Activated T-helper 1 cell treated with anti-CD3 and anti-CD28 coated beads, Interleukin-12 subunit alpha, Interleukin-12 subunit beta, Interleukin-2, Interleukin-4 antibody, amounts not matched to agents 30 ng/mL and 10 ng/mL and 1 ng/mL, durations not matched to agents 14 hours and 24 hours and 36 hours (primary cell): ENCODE measurements around the gene MTFR1L. TPM values are rescaled to one million over a fixed set of nuclear protein-coding genes. Genes with fewer than 3 reads are reported as not detected.
"Not testable (repeated sequence)": the region's sequence is repeated elsewhere in the genome, so short reads cannot be mapped to it uniquely, and the experiment has no call there.

Experiments
- DNase-seq: peaks from one replicate; pipeline ENCODE4 v3.0.0; 2021; ENCODE audit warnings: low spot score
- H3K27ac Mint-ChIP-seq: one replicate; pipeline ENCODE4 v1.8.0; 2021; ENCODE audit warnings: mild to moderate bottlenecking, mixed read lengths
- H3K27me3 Mint-ChIP-seq: one replicate; pipeline ENCODE4 v1.8.0; 2022; ENCODE audit warnings: mild to moderate bottlenecking, moderate library complexity, mixed read lengths; ENCODE audit not compliant: insufficient read depth
- H3K36me3 Mint-ChIP-seq: one replicate; pipeline ENCODE4 v1.8.0; 2021; ENCODE audit warnings: low read depth, mixed read lengths
- H3K4me1 Mint-ChIP-seq: one replicate; pipeline ENCODE4 v1.8.0; 2021; ENCODE audit warnings: low read depth, mixed read lengths
- H3K4me3 Mint-ChIP-seq: one replicate; pipeline ENCODE4 v1.8.0; 2021; ENCODE audit warnings: mild to moderate bottlenecking, moderate library complexity, mixed read lengths
- H3K9me3 Mint-ChIP-seq: one replicate; pipeline ENCODE4 v1.8.0; 2021; ENCODE audit warnings: mixed read lengths
- intact Hi-C: fragments of 100-400 bp; cut with micrococcal nuclease; formaldehyde crosslinking; loops from one replicate; pipeline ENCODE4 v1.15.1; 2024
- total RNA-seq: library from RNA; stranded (reverse); gene quantifications from 2 replicates; pipeline ENCODE4 v1.2.3, GENCODE V29; 2022

Gene MTFR1L
- total RNA-seq, 1 donor from 2014 or later, result 29.3 TPM

GRCh38 chr1:25828491-25828890, 8.7 kb downstream of the MTFR1L start:
- peaks cover 41% of the 10 kb centered on the region for H3K36me3 Mint-ChIP-seq
- no peaks in the 10 kb centered on the region for H3K27me3 Mint-ChIP-seq
- H3K27ac Mint-ChIP-seq, result no peak overlapping the region
- no peak overlapping the region for H3K4me3 Mint-ChIP-seq
- no peaks in the 10 kb centered on the region for H3K9me3 Mint-ChIP-seq
- intact Hi-C loops, result no loop called here
- DNase-seq, result no peak
- H3K4me1 Mint-ChIP-seq, result no peaks in the 10 kb centered on the region

GRCh38 chr1:25829046-25829445, 9.3 kb downstream of the MTFR1L start:
- no peak overlapping the region for H3K27ac Mint-ChIP-seq
- DNase-seq, result no peak
- peaks cover 45% of the 10 kb centered on the region for H3K36me3 Mint-ChIP-seq
- no peaks in the 10 kb centered on the region for H3K4me1 Mint-ChIP-seq
- H3K4me3 Mint-ChIP-seq, result no peak overlapping the region
- H3K9me3 Mint-ChIP-seq, result no peaks in the 10 kb centered on the region
- intact Hi-C loops, result no loop called here
- no peaks in the 10 kb centered on the region for H3K27me3 Mint-ChIP-seq

DNA sequence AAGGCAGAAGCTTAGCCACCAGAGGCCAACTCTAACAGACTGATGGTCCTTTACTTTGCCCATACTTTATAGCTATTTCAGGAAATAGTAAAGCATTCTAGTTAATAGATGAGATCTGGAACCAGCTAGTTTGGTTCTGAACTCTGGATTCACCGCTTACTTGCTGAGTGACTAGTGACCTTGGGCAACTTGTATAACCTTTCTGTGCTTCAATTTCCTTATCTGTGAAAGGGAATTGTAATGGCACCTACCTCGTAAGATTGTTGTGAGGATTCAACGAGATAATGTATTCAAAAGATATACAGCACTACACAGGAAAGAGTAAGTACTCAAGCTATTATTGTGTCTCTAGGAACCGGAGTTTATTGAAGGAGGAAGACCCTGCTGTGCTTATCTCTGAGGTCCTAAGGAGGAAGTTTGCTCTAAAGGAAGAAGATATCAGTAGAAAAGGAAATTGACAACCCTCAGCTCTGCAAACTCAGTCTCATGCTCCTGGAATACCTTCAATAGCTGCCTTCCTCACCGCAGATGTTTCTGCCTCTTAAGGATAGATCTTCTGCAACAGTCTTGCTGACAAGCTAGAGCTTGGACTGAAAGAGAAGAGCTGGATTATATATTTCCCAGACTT, 11.9 kb downstream of the MTFR1L start:
- DNase-seq, result no peak
- H3K4me3 Mint-ChIP-seq, result no peak overlapping the region
- no peaks in the 10 kb centered on the region for H3K9me3 Mint-ChIP-seq
- intact Hi-C loops, result no loop called here
- H3K36me3 Mint-ChIP-seq, result peaks cover 45% of the 10 kb centered on the region
- H3K27ac Mint-ChIP-seq, result no peak overlapping the region
- no peaks in the 10 kb centered on the region for H3K4me1 Mint-ChIP-seq
- no peaks in the 10 kb centered on the region for H3K27me3 Mint-ChIP-seq

DNA sequence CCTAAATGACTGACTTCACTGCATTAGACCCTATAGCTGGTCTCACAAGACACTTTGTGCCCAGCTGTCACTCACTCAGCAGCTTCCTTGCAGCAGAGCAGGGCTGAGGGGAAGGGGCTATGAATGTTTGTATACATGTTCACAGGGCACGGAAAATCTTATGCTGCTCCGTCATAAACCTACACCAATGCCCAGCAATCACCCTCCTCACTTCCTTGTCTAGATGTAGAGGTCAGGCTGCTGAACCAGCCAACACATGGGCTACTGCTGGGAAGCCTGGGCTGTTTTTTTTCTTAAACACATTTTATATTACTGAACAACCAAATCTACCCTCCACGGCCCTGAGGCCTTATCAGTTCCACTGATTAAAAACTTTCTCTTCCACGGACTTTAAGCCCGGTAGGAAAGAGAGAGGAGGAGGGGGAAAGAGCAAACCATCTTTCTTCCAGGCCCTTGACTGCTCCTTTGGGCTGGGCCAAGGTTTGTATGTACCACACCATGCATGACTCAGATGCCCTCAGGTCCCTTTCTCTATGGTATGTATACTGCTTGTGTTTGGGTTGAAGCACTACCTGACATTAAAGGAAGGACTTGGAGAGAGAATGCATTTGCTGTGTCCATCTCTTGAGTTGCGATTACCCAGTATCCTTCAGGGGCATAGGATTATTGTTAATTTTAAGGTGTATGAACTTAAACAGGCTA, 12.7 kb downstream of the MTFR1L start:
- H3K27me3 Mint-ChIP-seq, result no peaks in the 10 kb centered on the region
- no peaks in the 10 kb centered on the region for H3K4me1 Mint-ChIP-seq
- no peak overlapping the region for H3K4me3 Mint-ChIP-seq
- no peak overlapping the region for H3K27ac Mint-ChIP-seq
- DNase-seq, result no peak
- H3K36me3 Mint-ChIP-seq, result peaks cover 44% of the 10 kb centered on the region
- H3K9me3 Mint-ChIP-seq, result no peaks in the 10 kb centered on the region
- intact Hi-C loops, result no loop called here

- no peak for DNase-seq
- Mint-ChIP-seq H3K27me3 (no peaks in the 10 kb centered on the region), H3K4me1 (no peaks in the 10 kb centered on the region), H3K36me3 (peaks cover 40% of the 10 kb centered on the region), H3K4me3 (no peak overlapping the region), H3K9me3 (no peaks in the 10 kb centered on the region), H3K27ac (no peak overlapping the region)
- intact Hi-C loops, result no loop called here
Observed at GRCh38 chr1:25833158-25833557, 13.4 kb downstream of the MTFR1L start.

DNA sequence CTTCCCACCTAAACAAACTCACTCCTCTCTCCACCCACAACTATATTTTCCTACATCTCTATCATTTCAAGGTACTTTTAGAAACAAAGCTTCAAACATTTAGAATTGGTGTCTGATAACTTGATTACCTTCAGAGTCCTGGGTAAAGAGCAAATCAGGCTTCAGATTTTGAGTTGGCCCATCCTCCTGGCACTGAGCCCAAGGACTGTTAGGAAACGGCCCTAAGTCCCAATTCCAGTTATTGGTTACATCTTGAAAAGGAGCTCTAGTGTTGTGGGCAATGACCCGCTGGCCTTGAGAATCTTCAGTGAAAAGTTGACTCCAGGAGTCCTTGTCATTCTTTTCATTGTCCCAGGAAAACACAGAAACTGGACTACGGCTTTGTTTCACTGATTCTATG, 15.1 kb downstream of the MTFR1L start:
- no peaks in the 10 kb centered on the region for H3K27me3 Mint-ChIP-seq
- no peak for DNase-seq
- peaks cover 30% of the 10 kb centered on the region for H3K36me3 Mint-ChIP-seq
- H3K27ac Mint-ChIP-seq, result no peak overlapping the region
- no peaks in the 10 kb centered on the region for H3K4me1 Mint-ChIP-seq
- H3K9me3 Mint-ChIP-seq, result no peaks in the 10 kb centered on the region
- no peak overlapping the region for H3K4me3 Mint-ChIP-seq
- intact Hi-C loops, result no loop called here

DNA sequence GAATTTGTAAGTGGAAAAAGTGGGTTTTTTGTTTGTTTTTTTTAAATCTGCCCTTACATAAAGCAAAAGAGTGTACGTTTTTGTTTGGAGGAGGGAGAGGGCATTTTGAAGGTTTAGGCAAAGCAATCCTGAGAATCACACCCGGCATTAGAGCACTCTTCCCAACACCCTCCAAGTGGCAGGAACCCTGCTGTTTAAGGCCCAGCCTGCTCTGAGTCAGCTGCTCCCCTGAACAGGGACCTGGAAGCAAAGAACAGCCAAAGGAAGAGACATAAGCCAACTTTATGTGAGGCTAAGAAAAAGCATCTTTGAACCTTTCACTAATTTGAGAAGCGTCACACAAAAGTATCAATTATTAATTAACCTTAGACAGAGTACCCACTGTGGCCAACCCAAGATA, 16.9 kb downstream of the MTFR1L start:
- Mint-ChIP-seq H3K27ac (no peak overlapping the region), H3K27me3 (no peaks in the 10 kb centered on the region), H3K9me3 (no peaks in the 10 kb centered on the region), H3K4me1 (no peaks in the 10 kb centered on the region), H3K36me3 (peaks cover 23% of the 10 kb centered on the region), H3K4me3 (no peak overlapping the region)
- intact Hi-C loops, result no loop called here
- no peak for DNase-seq

GRCh38 chr1:25837262-25837875, 17.6 kb downstream of the MTFR1L start:
- Mint-ChIP-seq H3K4me3 (no peak overlapping the region), H3K4me1 (no peaks in the 10 kb centered on the region), H3K9me3 (no peaks in the 10 kb centered on the region), H3K27me3 (no peaks in the 10 kb centered on the region), H3K36me3 (peaks cover 19% of the 10 kb centered on the region), H3K27ac (no peak overlapping the region)
- intact Hi-C loops, result no loop called here
- no peak for DNase-seq

DNA sequence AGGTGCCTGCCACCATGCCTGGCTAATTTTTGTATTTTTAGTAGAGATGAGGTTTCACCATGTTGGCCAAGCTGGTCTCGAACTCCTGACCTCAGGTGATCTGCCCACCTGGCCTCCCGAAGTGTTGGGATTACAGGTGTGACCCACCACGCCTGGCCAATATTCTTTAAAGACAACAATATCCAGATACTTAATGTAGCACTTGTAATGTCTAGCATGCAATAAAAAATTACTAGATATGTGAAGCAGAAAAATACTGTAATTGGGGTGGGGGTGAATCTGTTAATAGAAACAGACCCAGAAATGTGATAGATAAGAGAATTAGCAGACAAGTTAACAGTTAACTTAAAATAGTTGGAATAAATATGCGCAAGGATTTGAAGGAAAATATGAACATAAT, 20.1 kb downstream of the MTFR1L start:
- H3K4me3 Mint-ChIP-seq, result not testable (repeated sequence)

GRCh38 chr1:25843483-25843882, 23.7 kb downstream of the MTFR1L start:
- Mint-ChIP-seq H3K27ac (no peak overlapping the region), H3K27me3 (no peaks in the 10 kb centered on the region), H3K36me3 (peaks cover 5% of the 10 kb centered on the region), H3K9me3 (no peaks in the 10 kb centered on the region), H3K4me3 (no peak overlapping the region), H3K4me1 (no peaks in the 10 kb centered on the region)
- DNase-seq, result no peak
- intact Hi-C loops, result no loop called here

More for the DNA sequence above, 20.1 kb downstream of the MTFR1L start:
- H3K4me1 Mint-ChIP-seq, DNase-seq, intact Hi-C loops, H3K9me3 Mint-ChIP-seq, H3K27me3 Mint-ChIP-seq, H3K27ac Mint-ChIP-seq: not testable (repeated sequence)
- peaks cover 12% of the 10 kb centered on the region for H3K36me3 Mint-ChIP-seq

DNA sequence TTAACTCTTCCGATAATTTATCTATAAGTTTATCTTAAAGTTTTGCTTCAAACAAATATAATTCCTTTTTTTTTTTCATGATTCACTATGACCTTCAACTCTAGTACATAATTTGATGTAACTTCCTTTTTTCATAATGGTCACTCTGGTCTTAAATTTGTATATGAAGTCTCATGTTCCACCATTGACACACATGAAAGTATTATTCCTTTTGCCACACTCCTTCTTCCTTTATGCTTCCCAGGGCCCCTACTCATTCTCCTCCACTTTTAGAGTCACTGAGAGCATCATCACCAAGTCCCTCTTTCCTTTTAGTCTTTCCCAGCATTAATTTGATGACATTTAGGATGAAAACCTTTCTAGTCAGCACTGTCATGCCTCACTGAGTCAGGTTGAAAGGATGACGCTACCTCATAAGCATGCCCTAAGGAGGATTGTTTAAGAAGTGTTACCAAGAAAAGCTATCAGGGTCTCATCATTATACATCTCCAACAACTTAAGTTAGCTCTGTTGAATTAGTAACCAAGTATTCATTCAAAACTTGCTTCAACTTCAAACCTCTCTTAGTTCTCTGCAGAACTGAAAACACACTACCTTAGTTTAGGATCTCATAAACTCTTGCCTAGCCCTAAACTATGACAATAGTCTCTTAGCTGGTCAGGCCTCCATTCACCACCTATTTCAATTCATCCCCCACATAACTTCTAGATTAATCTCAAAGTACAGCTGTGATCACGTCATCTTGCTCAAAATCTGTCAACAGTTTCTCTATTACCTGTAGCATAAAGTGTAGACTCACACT, 25.0 kb downstream of the MTFR1L start:
- no peak overlapping the region for H3K4me3 Mint-ChIP-seq

DNA sequence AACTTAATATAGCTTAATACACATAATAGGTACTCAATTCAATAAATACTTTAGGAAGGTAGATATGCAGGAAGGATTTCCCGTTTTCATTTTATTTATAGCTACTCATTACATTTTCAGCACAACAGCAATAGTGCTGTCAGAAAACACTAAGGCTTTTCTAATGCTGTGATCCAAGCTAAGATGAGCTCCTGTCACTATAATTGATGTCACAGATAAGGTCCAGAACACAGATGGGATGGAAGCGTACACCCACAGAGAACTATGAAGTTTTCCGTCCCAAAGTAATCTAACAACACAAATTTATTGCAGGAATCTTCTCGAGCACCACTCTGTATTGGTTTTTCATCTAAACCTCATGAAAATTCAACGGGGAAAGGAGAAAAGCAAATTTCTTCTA, 25.9 kb downstream of the MTFR1L start:
- intact Hi-C loops, result no loop called here
- Mint-ChIP-seq H3K27me3 (no peaks in the 10 kb centered on the region), H3K27ac (no peak overlapping the region), H3K4me3 (no peak overlapping the region), H3K9me3 (no peaks in the 10 kb centered on the region), H3K4me1 (no peaks in the 10 kb centered on the region), H3K36me3 (peaks cover under 1% of the 10 kb centered on the region)
- DNase-seq, result no peak

More for the DNA sequence above, 25.0 kb downstream of the MTFR1L start:
- no peak for DNase-seq
- no peaks in the 10 kb centered on the region for H3K4me1 Mint-ChIP-seq
- peaks cover 5% of the 10 kb centered on the region for H3K36me3 Mint-ChIP-seq
- H3K27ac Mint-ChIP-seq, result no peak overlapping the region
- H3K27me3 Mint-ChIP-seq, result no peaks in the 10 kb centered on the region
- intact Hi-C loops, result no loop called here
- H3K9me3 Mint-ChIP-seq, result no peaks in the 10 kb centered on the region

DNA sequence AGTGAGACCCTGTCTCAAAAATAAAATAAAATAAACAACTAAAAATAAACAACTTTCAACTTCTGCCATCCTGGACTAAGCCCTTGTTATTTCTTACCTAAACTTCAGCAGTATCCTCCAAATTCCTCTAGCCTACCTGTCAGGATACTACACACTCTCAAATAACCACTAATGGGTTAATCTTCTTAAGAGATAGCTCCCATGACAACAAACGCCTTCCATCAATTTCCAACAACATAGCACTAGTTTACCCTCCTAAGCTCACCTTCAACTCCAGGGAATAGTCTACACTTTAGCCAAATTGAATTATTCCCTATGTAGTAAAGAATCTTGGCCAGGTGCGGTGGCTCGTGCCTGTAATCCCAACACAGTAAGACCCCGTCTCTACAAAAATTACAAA, 28.2 kb downstream of the MTFR1L start:
- Mint-ChIP-seq H3K4me1 (no peaks in the 10 kb centered on the region), H3K27me3 (no peaks in the 10 kb centered on the region), H3K27ac (no peak overlapping the region), H3K9me3 (no peaks in the 10 kb centered on the region), H3K4me3 (no peak overlapping the region), H3K36me3 (no peaks in the 10 kb centered on the region)
- intact Hi-C loops, result no loop called here
- DNase-seq, result no peak
